ENCODE results near the gene PLA2G2D.

DNA sequence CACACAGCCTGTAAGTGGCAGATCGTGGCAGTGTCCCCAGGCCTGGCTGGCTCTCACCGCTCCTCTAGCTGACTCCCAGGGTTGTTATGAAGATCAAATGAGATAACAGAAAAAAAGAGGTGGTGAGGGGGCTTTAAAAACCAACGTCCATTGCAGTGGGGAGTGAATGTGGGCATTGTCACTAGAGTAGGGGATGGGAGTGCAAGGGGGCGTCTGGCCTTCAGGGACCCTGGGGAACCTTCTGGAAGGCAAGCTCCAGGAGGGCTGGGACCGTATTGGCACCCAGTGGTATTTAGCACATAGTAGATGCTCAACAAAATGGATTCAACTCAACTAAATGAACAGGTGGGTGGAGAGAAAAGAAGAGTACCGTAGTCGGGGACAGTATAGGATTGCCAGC lies 3.4 kb downstream of the PLA2G2D start:
- TF ChIP-seq, protein P1, sequence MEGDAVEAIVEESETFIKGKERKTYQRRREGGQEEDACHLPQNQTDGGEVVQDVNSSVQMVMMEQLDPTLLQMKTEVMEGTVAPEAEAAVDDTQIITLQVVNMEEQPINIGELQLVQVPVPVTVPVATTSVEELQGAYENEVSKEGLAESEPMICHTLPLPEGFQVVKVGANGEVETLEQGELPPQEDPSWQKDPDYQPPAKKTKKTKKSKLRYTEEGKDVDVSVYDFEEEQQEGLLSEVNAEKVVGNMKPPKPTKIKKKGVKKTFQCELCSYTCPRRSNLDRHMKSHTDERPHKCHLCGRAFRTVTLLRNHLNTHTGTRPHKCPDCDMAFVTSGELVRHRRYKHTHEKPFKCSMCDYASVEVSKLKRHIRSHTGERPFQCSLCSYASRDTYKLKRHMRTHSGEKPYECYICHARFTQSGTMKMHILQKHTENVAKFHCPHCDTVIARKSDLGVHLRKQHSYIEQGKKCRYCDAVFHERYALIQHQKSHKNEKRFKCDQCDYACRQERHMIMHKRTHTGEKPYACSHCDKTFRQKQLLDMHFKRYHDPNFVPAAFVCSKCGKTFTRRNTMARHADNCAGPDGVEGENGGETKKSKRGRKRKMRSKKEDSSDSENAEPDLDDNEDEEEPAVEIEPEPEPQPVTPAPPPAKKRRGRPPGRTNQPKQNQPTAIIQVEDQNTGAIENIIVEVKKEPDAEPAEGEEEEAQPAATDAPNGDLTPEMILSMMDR (IDR thresholded peaks at IDR 0.05; ENCODE audit: insufficient read depth, low read length, poor library complexity, severe bottlenecking), result no peak
- no peak for TF ChIP-seq EZH2phosphoT487 (conservative IDR thresholded peaks at IDR 0.05; ENCODE audit: low read length)

All from SU-DHL-6 (cell line).